Measurements from ENCODE around the gene ISCA2. TPM values are rescaled to one million over a fixed set of nuclear protein-coding genes. Genes with fewer than 3 reads are reported as not detected.
"Not testable (repeated sequence)": the region's sequence is repeated elsewhere in the genome, so short reads cannot be mapped to it uniquely, and the experiment has no call there.

Gene ISCA2
- 10 to 100 TPM; 31.2 to 34.5 TPM for total RNA-seq

GRCh38 chr14:74493343-74494261 is at the start of gene ISCA2:
Gene ISCA2 (plus strand): TSS chr14:74493765. CDS start chr14:74493775, 10 bp downstream.
- POLR2A ChIA-PET, result interaction anchor here (0.6 to 1.0 kb wide), 4 partner anchors 24 to 707 kb away, joined by 3 to 4 read pairs (median 4); partner anchors contain the start of genes AREL1 and FCF1
- Mint-ChIP-seq H3K36me3 (peaks cover 2% of the 10 kb centered on the region), H3K4me3 (peak within 1 kb of the TSS; percentile 89), H3K9me3 (no peaks in the 10 kb centered on the region), H3K27me3 (no peaks in the 10 kb centered on the region), H3K27ac (peak within 1 kb of the TSS; percentile 89), H3K4me1 (peaks cover 23% of the 10 kb centered on the region)
- peak; percentile 99 for DNase-seq
- ATAC-seq (ENCODE audit: low read depth), result peak; percentile 97

- Mint-ChIP-seq H3K36me3 (no peaks in the 10 kb centered on the region), H3K4me3 (no peak overlapping the region), H3K9me3 (no peaks in the 10 kb centered on the region), H3K27me3 (peaks cover 29% of the 10 kb centered on the region), H3K4me1 (no peaks in the 10 kb centered on the region), H3K27ac (no peak overlapping the region)
- POLR2A ChIA-PET, result no interaction called here
- ATAC-seq (ENCODE audit: low read depth) (no peak), DNase-seq (no peak)
Measured at GRCh38 chr14:74444866-74445265, 48.7 kb upstream of the ISCA2 start.

DNA sequence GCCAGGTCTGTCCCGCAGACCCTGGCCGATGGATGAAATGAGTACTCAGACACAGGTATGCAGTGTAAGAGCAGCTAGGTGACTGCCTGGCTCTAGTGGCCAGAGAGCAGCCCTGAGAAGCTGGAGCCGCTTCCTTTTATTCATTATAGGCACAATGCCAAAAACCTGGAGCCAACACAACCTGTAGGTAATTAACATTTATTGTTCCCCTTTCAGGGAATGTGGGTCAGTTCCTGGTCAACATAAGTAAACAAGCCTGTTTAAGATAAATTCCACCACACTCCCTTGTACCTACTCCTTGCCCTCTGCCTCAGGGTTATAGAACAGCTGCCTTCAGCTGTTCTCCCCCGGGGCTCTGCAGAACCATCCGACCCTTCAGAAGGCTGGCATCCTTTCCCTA is 39.2 kb upstream of the ISCA2 start:
- peaks cover 37% of the 10 kb centered on the region for H3K27me3 Mint-ChIP-seq
- H3K27ac Mint-ChIP-seq; DNase-seq; H3K4me3 Mint-ChIP-seq; H3K4me1 Mint-ChIP-seq; H3K36me3 Mint-ChIP-seq; ATAC-seq (ENCODE audit: low read depth); H3K9me3 Mint-ChIP-seq; POLR2A ChIA-PET: not testable (repeated sequence)

DNA sequence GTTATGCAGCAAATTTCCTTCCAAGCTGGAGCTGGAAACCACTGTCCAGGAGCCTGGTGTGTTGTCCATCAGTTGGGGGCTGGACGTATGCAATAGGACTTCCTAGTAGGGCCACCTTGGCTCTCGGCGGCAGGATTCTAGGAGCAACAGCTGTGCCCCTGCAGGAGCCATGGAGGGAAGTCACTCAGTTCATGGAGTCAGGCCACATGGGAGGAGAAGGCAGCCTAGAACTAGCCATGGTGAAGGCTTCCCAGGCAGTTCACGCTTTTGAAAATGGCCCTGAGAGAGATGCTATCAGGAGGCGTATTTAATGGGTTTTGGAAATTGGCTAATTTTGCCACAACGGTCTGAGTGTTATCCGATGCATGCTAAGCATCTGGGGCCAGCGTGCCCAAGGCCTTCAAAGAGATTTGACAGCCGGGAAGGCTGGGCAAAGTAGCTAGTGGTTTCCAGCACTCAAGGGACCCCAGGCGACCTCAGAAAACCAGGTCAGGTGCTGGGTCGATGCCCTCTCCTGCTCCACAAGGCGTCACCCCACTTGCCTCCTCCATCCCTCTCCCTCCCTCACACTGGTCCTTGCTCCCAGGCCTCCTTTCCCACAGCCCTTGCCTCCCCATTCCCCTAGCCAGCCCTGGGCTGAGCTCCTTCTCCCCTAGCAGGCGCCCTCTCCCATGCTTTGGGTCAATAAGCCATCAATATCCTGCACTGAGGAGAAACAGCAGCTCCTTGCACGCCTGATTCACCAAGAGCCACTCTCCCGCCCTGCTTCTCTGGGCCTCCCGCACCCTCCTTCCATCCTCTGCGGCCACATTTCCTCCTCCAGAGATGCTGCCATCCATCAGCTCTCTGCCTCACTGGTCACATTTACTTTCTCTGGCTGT is 36.6 kb upstream of the ISCA2 start:
- no peaks in the 10 kb centered on the region for H3K36me3 Mint-ChIP-seq
- H3K4me1 Mint-ChIP-seq, result no peaks in the 10 kb centered on the region
- H3K27ac Mint-ChIP-seq, result no peak overlapping the region
- H3K4me3 Mint-ChIP-seq, result no peak overlapping the region
- H3K9me3 Mint-ChIP-seq, result no peaks in the 10 kb centered on the region
- POLR2A ChIA-PET, result no interaction called here
- peaks cover 25% of the 10 kb centered on the region for H3K27me3 Mint-ChIP-seq
- DNase-seq, result no peak
- no peak for ATAC-seq (ENCODE audit: low read depth)

DNA sequence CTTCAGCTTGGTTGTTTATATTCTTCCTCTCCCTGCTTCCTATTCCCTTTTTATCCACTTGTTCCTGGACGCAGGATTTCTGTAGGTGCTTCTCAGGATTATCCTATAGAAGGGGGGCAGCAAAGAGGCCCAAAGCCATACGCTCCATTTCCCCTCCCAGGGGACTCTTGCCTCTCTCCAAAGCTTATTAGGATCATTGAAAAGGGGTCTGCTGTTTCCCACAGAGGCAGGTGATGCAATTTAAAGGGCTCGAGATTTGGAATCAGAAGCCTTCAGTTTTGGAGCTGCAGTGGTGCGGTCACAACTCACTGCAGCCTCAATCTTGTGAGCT is 36.0 kb upstream of the ISCA2 start:
- peaks cover 21% of the 10 kb centered on the region for H3K27me3 Mint-ChIP-seq
- H3K4me3 Mint-ChIP-seq, result no peak overlapping the region
- no peaks in the 10 kb centered on the region for H3K4me1 Mint-ChIP-seq
- POLR2A ChIA-PET, result no interaction called here
- H3K9me3 Mint-ChIP-seq, result no peaks in the 10 kb centered on the region
- ATAC-seq (ENCODE audit: low read depth) (no peak), DNase-seq (no peak)
- H3K27ac Mint-ChIP-seq, result no peak overlapping the region
- no peaks in the 10 kb centered on the region for H3K36me3 Mint-ChIP-seq

GRCh38 chr14:74459289-74459946 is 34.1 kb upstream of the ISCA2 start:
- DNase-seq, result peak; percentile 37
- peak; percentile 56 for ATAC-seq (ENCODE audit: low read depth)
- H3K9me3 Mint-ChIP-seq, result no peaks in the 10 kb centered on the region

DNA sequence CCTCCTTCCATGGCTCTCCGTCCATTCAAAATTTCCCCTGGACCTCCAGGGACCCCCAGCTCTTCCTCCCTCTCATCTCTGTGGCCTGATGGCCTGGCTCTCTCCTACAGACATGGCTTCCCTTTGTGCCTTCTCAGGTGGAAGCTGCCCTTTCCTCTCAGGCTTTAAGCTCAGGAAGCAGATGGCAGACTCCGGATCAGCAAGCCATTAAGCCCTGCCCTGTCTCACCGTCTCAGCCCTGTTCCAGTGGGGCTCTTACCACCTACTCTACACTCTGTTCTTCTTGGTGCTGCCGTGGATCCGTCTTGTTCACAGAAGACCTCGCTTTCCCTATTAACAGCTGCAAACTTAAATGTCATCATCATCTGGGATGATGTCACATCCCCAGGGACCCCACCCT is 33.6 kb upstream of the ISCA2 start:
- POLR2A ChIA-PET, result no interaction called here
- H3K36me3 Mint-ChIP-seq, result no peaks in the 10 kb centered on the region

More at GRCh38 chr14:74459289-74459946, 34.1 kb upstream of the ISCA2 start:
- H3K36me3 Mint-ChIP-seq, result no peaks in the 10 kb centered on the region
- H3K4me1 Mint-ChIP-seq, result no peaks in the 10 kb centered on the region
- POLR2A ChIA-PET, result no interaction called here
- no peak overlapping the region for H3K4me3 Mint-ChIP-seq
- H3K27ac Mint-ChIP-seq, result no peak overlapping the region
- H3K27me3 Mint-ChIP-seq, result peaks cover 10% of the 10 kb centered on the region

DNA sequence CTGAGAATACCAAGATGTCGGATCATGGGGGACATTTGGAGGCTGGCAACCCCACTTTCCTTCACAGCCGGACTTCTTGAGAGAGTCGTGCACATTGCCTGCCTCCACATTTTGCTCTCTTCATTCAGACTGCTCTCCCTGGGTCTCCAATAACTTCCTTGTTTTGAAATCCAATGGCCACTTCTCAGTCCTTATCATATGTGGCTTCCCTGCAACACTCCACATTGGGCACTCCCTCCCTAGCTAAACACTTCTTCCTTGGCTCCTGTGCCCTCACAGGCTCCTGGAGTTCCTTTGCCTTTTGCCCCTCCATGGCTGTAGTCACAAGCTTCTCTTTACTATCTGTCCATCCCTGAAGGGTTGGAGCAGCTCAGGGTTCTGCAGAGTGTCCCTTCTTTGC is 30.6 kb upstream of the ISCA2 start:
- no peak overlapping the region for H3K27ac Mint-ChIP-seq
- H3K27me3 Mint-ChIP-seq, result peaks cover 8% of the 10 kb centered on the region
- ATAC-seq (ENCODE audit: low read depth), result no peak
- H3K36me3 Mint-ChIP-seq, result no peaks in the 10 kb centered on the region
- H3K9me3 Mint-ChIP-seq, result no peaks in the 10 kb centered on the region
- H3K4me1 Mint-ChIP-seq, result no peaks in the 10 kb centered on the region
- POLR2A ChIA-PET, result no interaction called here
- DNase-seq, result no peak
- no peak overlapping the region for H3K4me3 Mint-ChIP-seq

More for the DNA sequence above, 33.6 kb upstream of the ISCA2 start:
- no peak overlapping the region for H3K27ac Mint-ChIP-seq
- peaks cover 11% of the 10 kb centered on the region for H3K27me3 Mint-ChIP-seq
- no peak overlapping the region for H3K4me3 Mint-ChIP-seq
- no peaks in the 10 kb centered on the region for H3K4me1 Mint-ChIP-seq
- DNase-seq (no peak), ATAC-seq (ENCODE audit: low read depth) (no peak)
- no peaks in the 10 kb centered on the region for H3K9me3 Mint-ChIP-seq

DNA sequence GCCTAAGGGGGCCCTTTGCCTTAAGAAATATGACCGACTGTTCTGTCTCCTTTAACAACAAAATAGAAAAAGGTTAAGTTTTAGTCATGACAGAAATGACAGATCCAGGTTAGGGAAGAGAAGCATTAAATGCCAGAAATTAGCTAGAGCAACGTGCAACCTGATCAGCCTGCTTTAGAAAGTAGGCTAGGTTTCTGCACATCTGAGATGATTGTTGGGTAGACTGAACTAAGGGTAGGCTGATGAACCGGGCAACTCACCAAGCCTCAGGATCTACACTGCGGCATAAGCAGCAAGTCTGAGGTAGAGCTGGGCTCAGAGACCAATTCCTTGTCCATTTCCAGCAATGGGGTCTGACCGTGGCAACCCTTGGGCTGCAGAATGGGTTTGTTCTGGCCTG is 29.9 kb upstream of the ISCA2 start:
- H3K9me3 Mint-ChIP-seq, result no peaks in the 10 kb centered on the region

GRCh38 chr14:74464785-74465184 is 28.8 kb upstream of the ISCA2 start:
- Mint-ChIP-seq H3K36me3 (no peaks in the 10 kb centered on the region), H3K4me1 (no peaks in the 10 kb centered on the region), H3K4me3 (no peak overlapping the region), H3K27ac (no peak overlapping the region), H3K9me3 (no peaks in the 10 kb centered on the region), H3K27me3 (peaks cover 8% of the 10 kb centered on the region)
- no peak for ATAC-seq (ENCODE audit: low read depth)
- DNase-seq, result no peak
- POLR2A ChIA-PET, result no interaction called here

More for the DNA sequence above, 29.9 kb upstream of the ISCA2 start:
- DNase-seq (no peak), ATAC-seq (ENCODE audit: low read depth) (no peak)
- H3K4me3 Mint-ChIP-seq, result no peak overlapping the region
- H3K36me3 Mint-ChIP-seq, result no peaks in the 10 kb centered on the region
- no peaks in the 10 kb centered on the region for H3K4me1 Mint-ChIP-seq
- H3K27ac Mint-ChIP-seq, result no peak overlapping the region
- peaks cover 8% of the 10 kb centered on the region for H3K27me3 Mint-ChIP-seq
- POLR2A ChIA-PET, result no interaction called here

- POLR2A ChIA-PET, result no interaction called here
- no peak for ATAC-seq (ENCODE audit: low read depth)
- Mint-ChIP-seq H3K4me3 (no peak overlapping the region), H3K4me1 (no peaks in the 10 kb centered on the region), H3K27me3 (peaks cover 8% of the 10 kb centered on the region), H3K9me3 (no peaks in the 10 kb centered on the region), H3K27ac (no peak overlapping the region), H3K36me3 (no peaks in the 10 kb centered on the region)
- no peak for DNase-seq
Measured at GRCh38 chr14:74465335-74465734, 28.2 kb upstream of the ISCA2 start.

DNA sequence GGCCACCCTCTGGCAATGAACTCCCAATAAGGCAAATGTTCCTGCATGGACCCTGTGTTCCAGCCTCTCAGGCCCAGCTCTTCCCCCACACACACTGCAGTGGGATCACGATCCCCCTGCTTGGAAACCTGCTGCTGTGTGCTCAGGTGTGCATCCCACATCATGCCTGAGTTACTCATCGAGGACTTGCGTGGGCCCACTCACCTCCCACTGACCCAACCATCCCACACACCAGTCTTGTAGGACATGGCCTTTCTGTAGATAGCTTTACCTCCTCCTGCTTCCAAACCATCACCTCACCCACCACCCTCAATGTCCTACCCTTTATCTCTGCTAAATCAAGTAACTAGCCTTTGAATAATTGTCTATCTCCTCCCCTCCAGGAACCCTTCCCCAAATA is 25.1 kb upstream of the ISCA2 start:
- H3K36me3 Mint-ChIP-seq, result no peaks in the 10 kb centered on the region

More for the DNA sequence above, 25.1 kb upstream of the ISCA2 start:
- H3K4me1 Mint-ChIP-seq, result peaks cover 3% of the 10 kb centered on the region
- ATAC-seq (ENCODE audit: low read depth) (no peak), DNase-seq (no peak)
- no peaks in the 10 kb centered on the region for H3K9me3 Mint-ChIP-seq
- no peak overlapping the region for H3K27ac Mint-ChIP-seq
- H3K27me3 Mint-ChIP-seq, result peaks cover 2% of the 10 kb centered on the region
- POLR2A ChIA-PET, result no interaction called here
- H3K4me3 Mint-ChIP-seq, result no peak overlapping the region

All from activated naive CD8-positive, alpha-beta T cell treated with anti-CD3 and anti-CD28 coated beads, Interleukin-2, amount 10 ng/mL, durations not matched to agents 7 days and 5 days (primary cell).